ENCODE measurements around the gene HECTD2. TPM values are rescaled to one million over a fixed set of nuclear protein-coding genes. Genes with fewer than 3 reads are reported as not detected.
"Not testable (repeated sequence)": the region's sequence is repeated elsewhere in the genome, so short reads cannot be mapped to it uniquely, and the experiment has no call there.

Gene HECTD2, protein sequence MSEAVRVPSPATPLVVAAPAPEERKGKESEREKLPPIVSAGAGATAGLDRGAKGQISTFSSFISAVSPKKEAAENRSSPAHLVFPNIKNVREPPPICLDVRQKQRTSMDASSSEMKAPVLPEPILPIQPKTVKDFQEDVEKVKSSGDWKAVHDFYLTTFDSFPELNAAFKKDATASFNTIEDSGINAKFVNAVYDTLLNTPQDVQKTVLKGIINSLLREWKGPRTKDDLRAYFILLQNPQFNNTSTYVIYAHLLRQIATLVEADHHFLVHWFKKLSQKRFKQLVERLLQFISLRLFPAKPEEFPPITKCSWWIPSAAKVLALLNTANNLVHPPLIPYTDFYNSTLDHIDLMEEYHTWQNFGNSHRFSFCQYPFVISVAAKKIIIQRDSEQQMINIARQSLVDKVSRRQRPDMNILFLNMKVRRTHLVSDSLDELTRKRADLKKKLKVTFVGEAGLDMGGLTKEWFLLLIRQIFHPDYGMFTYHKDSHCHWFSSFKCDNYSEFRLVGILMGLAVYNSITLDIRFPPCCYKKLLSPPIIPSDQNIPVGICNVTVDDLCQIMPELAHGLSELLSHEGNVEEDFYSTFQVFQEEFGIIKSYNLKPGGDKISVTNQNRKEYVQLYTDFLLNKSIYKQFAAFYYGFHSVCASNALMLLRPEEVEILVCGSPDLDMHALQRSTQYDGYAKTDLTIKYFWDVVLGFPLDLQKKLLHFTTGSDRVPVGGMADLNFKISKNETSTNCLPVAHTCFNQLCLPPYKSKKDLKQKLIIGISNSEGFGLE
- total RNA-seq = 10 to 100 TPM; 25.5 to 29.3 (median 27.9) TPM
- polyA plus RNA-seq = 1 to 10 TPM; 2.4 to 2.5 (median 2.4) TPM

DNA sequence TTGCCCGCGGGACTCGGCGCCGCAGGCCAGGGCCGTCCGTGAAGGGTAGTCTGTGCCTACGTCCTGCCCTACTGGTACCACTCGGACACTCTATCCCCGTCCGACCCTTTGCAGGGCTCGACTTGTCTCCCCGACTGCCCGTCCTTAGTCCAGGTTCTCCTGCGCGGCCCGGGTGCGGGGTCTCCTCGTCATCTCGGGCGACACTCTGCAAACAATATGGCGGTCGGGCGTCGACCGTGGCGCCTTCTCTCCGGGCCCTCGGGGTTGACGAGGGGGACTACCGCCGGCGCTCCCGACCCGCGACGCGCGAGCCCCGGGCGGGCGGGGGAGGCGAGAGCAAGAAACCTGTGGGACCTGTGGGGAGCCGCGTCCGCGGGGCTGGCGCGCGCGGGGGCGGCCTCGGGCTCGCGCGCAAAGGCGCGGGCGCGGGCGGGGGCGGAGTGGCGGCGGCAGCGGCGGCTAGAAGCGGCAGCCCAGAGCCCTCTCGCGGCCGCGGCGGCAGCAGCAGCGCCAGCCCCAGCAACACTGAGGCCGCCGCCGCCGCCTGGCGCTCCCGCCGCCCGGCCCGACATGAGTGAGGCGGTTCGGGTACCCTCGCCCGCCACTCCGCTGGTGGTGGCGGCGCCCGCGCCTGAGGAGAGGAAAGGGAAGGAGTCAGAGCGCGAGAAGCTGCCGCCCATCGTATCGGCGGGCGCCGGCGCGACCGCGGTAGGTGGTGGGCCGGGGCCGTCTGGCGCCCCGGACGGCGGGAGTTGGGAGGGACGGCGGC, at the start of gene HECTD2:
HECTD2 (plus strand) TSS at position 476 of the 769 bp plus-strand sequence; CDS start at position 571, 95 bp downstream.
- peak; percentile 88 for DNase-seq
- Histone ChIP-seq H3K27ac (peak within 1 kb of the TSS; percentile 93 to 99 (median 98)), H3K4me1 (peaks cover 0 to 30% (median 13%) of the 10 kb centered on the region in 4 donors), H3K9me3 (no peaks in the 10 kb centered on the region), H3K4me3 (peak within 1 kb of the TSS; percentile 67 to 90 (median 77)), H3K27me3 (no peaks in the 10 kb centered on the region), H3K36me3 (no peaks in the 10 kb centered on the region)
- TF ChIP-seq, protein P1, sequence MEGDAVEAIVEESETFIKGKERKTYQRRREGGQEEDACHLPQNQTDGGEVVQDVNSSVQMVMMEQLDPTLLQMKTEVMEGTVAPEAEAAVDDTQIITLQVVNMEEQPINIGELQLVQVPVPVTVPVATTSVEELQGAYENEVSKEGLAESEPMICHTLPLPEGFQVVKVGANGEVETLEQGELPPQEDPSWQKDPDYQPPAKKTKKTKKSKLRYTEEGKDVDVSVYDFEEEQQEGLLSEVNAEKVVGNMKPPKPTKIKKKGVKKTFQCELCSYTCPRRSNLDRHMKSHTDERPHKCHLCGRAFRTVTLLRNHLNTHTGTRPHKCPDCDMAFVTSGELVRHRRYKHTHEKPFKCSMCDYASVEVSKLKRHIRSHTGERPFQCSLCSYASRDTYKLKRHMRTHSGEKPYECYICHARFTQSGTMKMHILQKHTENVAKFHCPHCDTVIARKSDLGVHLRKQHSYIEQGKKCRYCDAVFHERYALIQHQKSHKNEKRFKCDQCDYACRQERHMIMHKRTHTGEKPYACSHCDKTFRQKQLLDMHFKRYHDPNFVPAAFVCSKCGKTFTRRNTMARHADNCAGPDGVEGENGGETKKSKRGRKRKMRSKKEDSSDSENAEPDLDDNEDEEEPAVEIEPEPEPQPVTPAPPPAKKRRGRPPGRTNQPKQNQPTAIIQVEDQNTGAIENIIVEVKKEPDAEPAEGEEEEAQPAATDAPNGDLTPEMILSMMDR (IDR thresholded peaks at IDR 0.05) = peak in 1 of 4 experiments; percentile 34
- TF ChIP-seq EP300 (IDR thresholded peaks at IDR 0.05) (no peak), POLR2A (IDR thresholded peaks at IDR 0.05) (peak in 1 of 2 donors; percentile 6), POLR2AphosphoS5 (IDR thresholded peaks at IDR 0.05) (peak in 3 of 4 donors; percentile 35 to 82 (median 79))
- WGBS, 2 donors = 1% methylated on average over 111 of the region's 111 CpGs
- intact Hi-C loops (cut with DNase I) = loop anchor here (2.0 to 10.0 kb wide), 6 partner anchors 21 to 495 kb away; partner anchors contain the start of genes FGFBP3 and TNKS2

DNA sequence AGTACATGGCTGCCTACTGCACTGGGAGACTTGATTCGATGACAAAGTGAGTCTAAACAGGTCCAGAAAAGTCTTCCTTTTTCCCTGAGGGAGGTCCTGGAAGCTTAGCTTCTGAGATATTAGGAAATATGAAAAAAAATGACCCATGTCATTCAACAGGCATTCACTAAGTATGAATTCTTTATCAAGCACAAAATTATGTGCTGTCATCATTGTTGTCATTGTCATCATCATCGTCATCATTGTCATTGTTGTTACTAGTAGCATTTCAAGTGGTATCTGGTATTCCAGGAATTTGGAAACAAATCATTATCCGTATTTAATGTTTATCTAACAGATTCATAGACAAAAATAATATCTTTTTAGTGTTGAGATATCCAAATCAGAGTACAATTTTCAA, 49.7 kb upstream of the HECTD2 start:
- H3K27me3 ChIP-seq = no peaks in the 10 kb centered on the region
- no peak overlapping the region for H3K27ac ChIP-seq
- TF ChIP-seq POLR2A (IDR thresholded peaks at IDR 0.05) (no peak), EP300 (IDR thresholded peaks at IDR 0.05) (no peak), POLR2AphosphoS5 (IDR thresholded peaks at IDR 0.05) (no peak)
- TF ChIP-seq, protein P1 (IDR thresholded peaks at IDR 0.05) = no peak
- no peaks in the 10 kb centered on the region for H3K36me3 ChIP-seq
- no peak overlapping the region for H3K4me3 ChIP-seq
- intact Hi-C loops (cut with DNase I) = no loop called here
- no peaks in the 10 kb centered on the region for H3K4me1 ChIP-seq
- 73 to 82% methylated on average over 3 of the region's 3 CpGs for WGBS, 2 donors
- no peaks in the 10 kb centered on the region for H3K9me3 ChIP-seq
- no peak for DNase-seq

DNA sequence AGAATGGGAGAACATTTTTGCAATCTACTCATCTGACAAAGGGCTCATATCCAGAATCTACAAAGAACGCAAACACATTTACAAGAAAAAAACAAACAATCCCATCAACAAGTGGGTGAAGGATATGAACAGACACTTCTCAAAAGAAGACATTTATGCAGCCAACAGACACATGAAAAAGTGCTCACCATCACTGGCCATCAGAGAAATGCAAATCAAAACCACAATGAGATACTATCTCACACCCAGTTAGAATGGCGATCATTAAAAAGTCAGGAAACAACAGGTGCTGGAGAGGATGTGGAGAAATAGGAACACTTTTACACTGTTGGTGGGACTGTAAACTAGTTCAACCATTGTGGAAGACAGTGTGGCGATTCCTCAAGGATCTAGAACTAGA, 44.6 kb upstream of the HECTD2 start:
- DNase-seq; intact Hi-C loops (cut with DNase I); H3K4me1 ChIP-seq; H3K27ac ChIP-seq; H3K9me3 ChIP-seq; H3K4me3 ChIP-seq; H3K36me3 ChIP-seq; H3K27me3 ChIP-seq: not testable (repeated sequence)
- WGBS, 2 donors = 95% methylated on average over 2 of the region's 3 CpGs

DNA sequence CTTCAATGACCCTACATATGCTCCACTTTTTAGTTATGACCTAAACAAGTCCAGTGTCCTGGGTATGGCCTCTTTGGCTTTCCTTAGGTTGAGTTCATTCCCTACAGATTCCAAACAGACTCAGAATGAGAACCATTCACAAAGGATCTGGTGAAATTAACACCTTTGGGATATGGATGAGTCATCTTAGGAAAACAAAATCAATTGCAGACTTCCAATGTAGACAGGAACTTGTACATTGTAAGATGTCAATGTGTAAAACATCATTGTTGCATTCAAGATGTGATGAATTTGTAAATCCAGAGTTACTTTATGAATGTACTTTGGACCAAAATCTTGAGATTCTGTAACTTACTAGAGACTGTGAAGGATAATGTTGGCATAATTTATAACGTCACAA, 43.4 kb upstream of the HECTD2 start:
- intact Hi-C loops (cut with DNase I) = no loop called here
- DNase-seq = no peak
- no peaks in the 10 kb centered on the region for H3K36me3 ChIP-seq
- H3K27me3 ChIP-seq = no peaks in the 10 kb centered on the region
- 45 to 46% methylated on average over 1 of the region's 1 CpG for WGBS, 2 donors
- no peak overlapping the region for H3K27ac ChIP-seq
- no peaks in the 10 kb centered on the region for H3K9me3 ChIP-seq
- H3K4me3 ChIP-seq = no peak overlapping the region
- TF ChIP-seq POLR2AphosphoS5 (IDR thresholded peaks at IDR 0.05) (no peak), EP300 (IDR thresholded peaks at IDR 0.05) (no peak), POLR2A (IDR thresholded peaks at IDR 0.05) (no peak)
- TF ChIP-seq, protein P1 (IDR thresholded peaks at IDR 0.05) = no peak
- H3K4me1 ChIP-seq = no peaks in the 10 kb centered on the region

All from sigmoid colon (tissue), 7 donors.